ENCODE results near the gene SENP5.
"Not testable (repeated sequence)": the region's sequence is repeated elsewhere in the genome, so short reads cannot be mapped to it uniquely, and the experiment has no call there.

Gene SENP5

GRCh38 chr3:196837819-196838420, 29.8 kb upstream of the SENP5 start:
- Histone ChIP-seq H3K4me3 (ENCODE audit: severe bottlenecking) (no peak overlapping the region), H3K9me3 (ENCODE audit: severe bottlenecking) (peaks cover 2% of the 10 kb centered on the region), H3K36me3 (ENCODE audit: low read depth) (no peaks in the 10 kb centered on the region), H3K27ac (ENCODE audit: poor library complexity, severe bottlenecking) (no peak overlapping the region), H3K27me3 (ENCODE audit: insufficient read depth, poor library complexity, severe bottlenecking) (no peaks in the 10 kb centered on the region), H3K4me1 (ENCODE audit: insufficient read depth, poor library complexity, severe bottlenecking) (no peaks in the 10 kb centered on the region)
- peak; percentile 65 for TF ChIP-seq CTCF (IDR thresholded peaks at IDR 0.05; ENCODE audit: poor library complexity, severe bottlenecking)
- peak; percentile 57; the same call in 2 of the 3 replicates for ATAC-seq (ENCODE audit: low read depth)
- no peak for DNase-seq (ENCODE audit: low spot score)

- H3K4me3 ChIP-seq (ENCODE audit: severe bottlenecking); DNase-seq (ENCODE audit: low spot score); ATAC-seq (ENCODE audit: low read depth); H3K4me1 ChIP-seq (ENCODE audit: insufficient read depth, poor library complexity, severe bottlenecking); H3K27ac ChIP-seq (ENCODE audit: poor library complexity, severe bottlenecking); H3K9me3 ChIP-seq (ENCODE audit: severe bottlenecking); H3K36me3 ChIP-seq (ENCODE audit: low read depth); H3K27me3 ChIP-seq (ENCODE audit: insufficient read depth, poor library complexity, severe bottlenecking): not testable (repeated sequence)
Measured at GRCh38 chr3:196839351-196839750, 28.4 kb upstream of the SENP5 start.

- H3K36me3 ChIP-seq (ENCODE audit: low read depth): no peaks in the 10 kb centered on the region
- peaks cover 1% of the 10 kb centered on the region for H3K9me3 ChIP-seq (ENCODE audit: severe bottlenecking)
- no peaks in the 10 kb centered on the region for H3K4me1 ChIP-seq (ENCODE audit: insufficient read depth, poor library complexity, severe bottlenecking)
- no peaks in the 10 kb centered on the region for H3K27me3 ChIP-seq (ENCODE audit: insufficient read depth, poor library complexity, severe bottlenecking)
- no peak for DNase-seq (ENCODE audit: low spot score)
- H3K27ac ChIP-seq (ENCODE audit: poor library complexity, severe bottlenecking): no peak overlapping the region
- no peak overlapping the region for H3K4me3 ChIP-seq (ENCODE audit: severe bottlenecking)
- no peak for ATAC-seq (ENCODE audit: low read depth)
- no peak for TF ChIP-seq CTCF (IDR thresholded peaks at IDR 0.05; ENCODE audit: poor library complexity, severe bottlenecking)
Measured at GRCh38 chr3:196842567-196843434, 24.9 kb upstream of the SENP5 start.

GRCh38 chr3:196843435-196844110, 24.1 kb upstream of the SENP5 start:
- Histone ChIP-seq H3K4me1 (ENCODE audit: insufficient read depth, poor library complexity, severe bottlenecking) (no peaks in the 10 kb centered on the region), H3K27me3 (ENCODE audit: insufficient read depth, poor library complexity, severe bottlenecking) (no peaks in the 10 kb centered on the region), H3K36me3 (ENCODE audit: low read depth) (no peaks in the 10 kb centered on the region), H3K27ac (ENCODE audit: poor library complexity, severe bottlenecking) (no peak overlapping the region), H3K4me3 (ENCODE audit: severe bottlenecking) (no peak overlapping the region), H3K9me3 (ENCODE audit: severe bottlenecking) (peaks cover 7% of the 10 kb centered on the region)
- ATAC-seq (ENCODE audit: low read depth) (no peak), DNase-seq (ENCODE audit: low spot score) (no peak)
- TF ChIP-seq CTCF (IDR thresholded peaks at IDR 0.05; ENCODE audit: poor library complexity, severe bottlenecking): no peak

- not testable (repeated sequence) for H3K27me3 ChIP-seq (ENCODE audit: insufficient read depth, poor library complexity, severe bottlenecking)
Measured at GRCh38 chr3:196844235-196845219, 23.2 kb upstream of the SENP5 start.

GRCh38 chr3:196848375-196848774, 19.3 kb upstream of the SENP5 start:
- not testable (repeated sequence) for H3K27me3 ChIP-seq (ENCODE audit: insufficient read depth, poor library complexity, severe bottlenecking); DNase-seq (ENCODE audit: low spot score); ATAC-seq (ENCODE audit: low read depth); H3K4me1 ChIP-seq (ENCODE audit: insufficient read depth, poor library complexity, severe bottlenecking); H3K9me3 ChIP-seq (ENCODE audit: severe bottlenecking); H3K36me3 ChIP-seq (ENCODE audit: low read depth); H3K4me3 ChIP-seq (ENCODE audit: severe bottlenecking); H3K27ac ChIP-seq (ENCODE audit: poor library complexity, severe bottlenecking)

More at GRCh38 chr3:196844235-196845219, 23.2 kb upstream of the SENP5 start:
- not testable (repeated sequence) for H3K27ac ChIP-seq (ENCODE audit: poor library complexity, severe bottlenecking); H3K9me3 ChIP-seq (ENCODE audit: severe bottlenecking); H3K36me3 ChIP-seq (ENCODE audit: low read depth); DNase-seq (ENCODE audit: low spot score); H3K4me3 ChIP-seq (ENCODE audit: severe bottlenecking); ATAC-seq (ENCODE audit: low read depth); H3K4me1 ChIP-seq (ENCODE audit: insufficient read depth, poor library complexity, severe bottlenecking)

Data from RWPE2 (cell line).